HEK293 (cell line): ENCODE results near the gene GMPR2.

Experiments
- CTCF ChIA-PET: fragments of 350-600 bp; formaldehyde crosslinking; extraction: SDS; loops from one replicate; lab custom pipeline; 2021; ENCODE audit warnings: antibody characterized with exemption; lab: Yijun Ruan, JAX
- POLR2A ChIA-PET: fragments of 300-600 bp; formaldehyde crosslinking; extraction: SDS; loops from one replicate; lab custom pipeline; 2020; ENCODE audit warnings: antibody characterized with exemption, inconsistent platforms; lab: Yijun Ruan, JAX
- H3K27ac ChIP-seq: fragments of 200-500 bp; sonication (Bioruptor generic); 2 replicates; pipeline ENCODE4 v1.5.1; 2014; ENCODE audit warnings: low read depth, low read length, control low read depth, inconsistent platforms; ENCODE audit errors: extremely low read depth
- H3K36me3 ChIP-seq, 2 experiments: fragments of 200-500 bp in 1 of 2; sonication (Bioruptor generic) in 1 of 2; 1 replicate in 1 of 2; 2 replicates in 1 of 2; pipeline ENCODE4 v1.5.1; 2014 to 2017; ENCODE audit warnings: inconsistent platforms in 2 of 2, low read length in 2 of 2; ENCODE audit not compliant: control insufficient read depth in 2 of 2, insufficient read depth in 1 of 2
- H3K4me1 ChIP-seq: fragments of 200-500 bp; sonication (Bioruptor generic); 2 replicates; pipeline ENCODE4 v1.5.1; 2014; ENCODE audit warnings: mild to moderate bottlenecking, low read length, inconsistent platforms; ENCODE audit not compliant: control insufficient read depth, insufficient read depth
- H3K4me3 ChIP-seq: 2 replicates; pipeline ENCODE4 v1.5.1; 2011; ENCODE audit warnings: low read depth, mild to moderate bottlenecking, control low read depth, low read length, moderate library complexity
- H3K9me3 ChIP-seq: fragments of 200-500 bp; sonication (Bioruptor generic); 2 replicates; pipeline ENCODE4 v1.5.1; 2014; ENCODE audit warnings: low read depth, low read length, inconsistent platforms; ENCODE audit not compliant: control insufficient read depth, insufficient read depth
- AEBP2 ChIP-seq: fragments of 450-650 bp; formaldehyde crosslinking; IDR thresholded peaks from 2 replicates; pipeline ENCODE4 v1.5.1; 2016; ENCODE audit warnings: missing biosample characterization, missing genetic modification characterization, borderline replicate concordance
- BCL6B ChIP-seq: fragments of 450-650 bp; formaldehyde crosslinking; IDR thresholded peaks from 2 replicates; pipeline ENCODE4 v1.5.1; 2017; ENCODE audit warnings: missing biosample characterization, missing genetic modification characterization
- ZNF24 ChIP-seq: fragments of 450-650 bp; formaldehyde crosslinking; IDR thresholded peaks from 2 replicates; pipeline ENCODE4 v1.5.1; 2016; ENCODE audit warnings: missing biosample characterization, missing genetic modification characterization
- ZNF335 ChIP-seq: fragments of 450-650 bp; formaldehyde crosslinking; conservative IDR thresholded peaks from 2 replicates; pipeline ENCODE4 v1.5.1; 2016; ENCODE audit warnings: missing biosample characterization, missing genetic modification characterization
- ZNF362 ChIP-seq: fragments of 450-650 bp; formaldehyde crosslinking; IDR thresholded peaks from 2 replicates; pipeline ENCODE4 v1.5.1; 2016; ENCODE audit warnings: missing biosample characterization, missing genetic modification characterization
- ZNF514 ChIP-seq: fragments of 450-650 bp; formaldehyde crosslinking; IDR thresholded peaks from 2 replicates; pipeline ENCODE4 v1.5.1; 2016; ENCODE audit warnings: missing biosample characterization, missing genetic modification characterization
- ZNF664 ChIP-seq: fragments of 450-650 bp; formaldehyde crosslinking; IDR thresholded peaks from 2 replicates; pipeline ENCODE4 v1.5.1; 2016; ENCODE audit warnings: missing biosample characterization, missing genetic modification characterization
- ZNF692 ChIP-seq: fragments of 450-650 bp; formaldehyde crosslinking; IDR thresholded peaks from 2 replicates; pipeline ENCODE4 v1.5.1; 2016; ENCODE audit warnings: missing biosample characterization, missing genetic modification characterization
- ZXDB ChIP-seq: fragments of 450-650 bp; formaldehyde crosslinking; IDR thresholded peaks from 2 replicates; pipeline ENCODE4 v1.5.1; 2016; ENCODE audit warnings: missing biosample characterization, missing genetic modification characterization
- TF ChIP-seq, protein P1 (sequence below): fragments of 450-650 bp; formaldehyde crosslinking; IDR thresholded peaks from 2 replicates; pipeline ENCODE4 v1.5.1; 2016; ENCODE audit warnings: missing biosample characterization, missing genetic modification characterization
- TF ChIP-seq, protein P2 (sequence below): fragments of 450-650 bp; formaldehyde crosslinking; IDR thresholded peaks from 2 replicates; pipeline ENCODE4 v1.5.1; 2016; ENCODE audit warnings: missing biosample characterization, missing genetic modification characterization

Gene GMPR2

DNA sequence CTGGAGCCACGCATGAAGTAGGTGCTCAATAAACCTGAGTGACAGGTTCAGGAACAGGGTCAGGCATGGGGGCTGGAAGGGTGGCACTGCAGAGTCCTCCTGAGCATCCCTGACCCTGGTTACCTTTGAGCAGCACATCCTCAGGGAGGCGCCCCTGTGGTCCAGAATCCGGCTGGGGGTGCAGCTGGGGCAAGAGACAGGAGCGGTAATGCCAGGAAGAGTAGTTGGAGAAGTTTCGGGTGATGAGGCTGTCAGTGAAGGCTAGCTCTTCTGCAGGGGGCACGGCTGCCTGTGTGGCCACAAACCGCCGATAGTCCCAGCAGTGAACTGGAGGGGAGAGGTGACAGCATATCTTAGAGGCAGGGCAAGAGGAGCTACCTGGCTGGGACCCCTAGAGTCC, 36.6 kb downstream of the GMPR2 start:
- Histone ChIP-seq H3K9me3 (no peaks in the 10 kb centered on the region), H3K36me3 (peaks cover 0 to 39% of the 10 kb centered on the region in 2 experiments; a peak in 1 of 3 replicates), H3K4me1 (peaks cover 3% of the 10 kb centered on the region; the same call in 1 of the 2 replicates), H3K4me3 (no peak overlapping the region), H3K27ac (no peak overlapping the region)
- POLR2A ChIA-PET = interaction anchor here (0.8 to 2.9 kb wide), 3 partner anchors 27 to 30 kb away, joined by 3 to 47 read pairs (median 18); partner anchors contain the start of genes DHRS1, NOP9 and TINF2
- no peak for TF ChIP-seq BCL6B
- TF ChIP-seq ZNF692 (tag by site-specific recombination) = no peak
- TF ChIP-seq, protein P1, sequence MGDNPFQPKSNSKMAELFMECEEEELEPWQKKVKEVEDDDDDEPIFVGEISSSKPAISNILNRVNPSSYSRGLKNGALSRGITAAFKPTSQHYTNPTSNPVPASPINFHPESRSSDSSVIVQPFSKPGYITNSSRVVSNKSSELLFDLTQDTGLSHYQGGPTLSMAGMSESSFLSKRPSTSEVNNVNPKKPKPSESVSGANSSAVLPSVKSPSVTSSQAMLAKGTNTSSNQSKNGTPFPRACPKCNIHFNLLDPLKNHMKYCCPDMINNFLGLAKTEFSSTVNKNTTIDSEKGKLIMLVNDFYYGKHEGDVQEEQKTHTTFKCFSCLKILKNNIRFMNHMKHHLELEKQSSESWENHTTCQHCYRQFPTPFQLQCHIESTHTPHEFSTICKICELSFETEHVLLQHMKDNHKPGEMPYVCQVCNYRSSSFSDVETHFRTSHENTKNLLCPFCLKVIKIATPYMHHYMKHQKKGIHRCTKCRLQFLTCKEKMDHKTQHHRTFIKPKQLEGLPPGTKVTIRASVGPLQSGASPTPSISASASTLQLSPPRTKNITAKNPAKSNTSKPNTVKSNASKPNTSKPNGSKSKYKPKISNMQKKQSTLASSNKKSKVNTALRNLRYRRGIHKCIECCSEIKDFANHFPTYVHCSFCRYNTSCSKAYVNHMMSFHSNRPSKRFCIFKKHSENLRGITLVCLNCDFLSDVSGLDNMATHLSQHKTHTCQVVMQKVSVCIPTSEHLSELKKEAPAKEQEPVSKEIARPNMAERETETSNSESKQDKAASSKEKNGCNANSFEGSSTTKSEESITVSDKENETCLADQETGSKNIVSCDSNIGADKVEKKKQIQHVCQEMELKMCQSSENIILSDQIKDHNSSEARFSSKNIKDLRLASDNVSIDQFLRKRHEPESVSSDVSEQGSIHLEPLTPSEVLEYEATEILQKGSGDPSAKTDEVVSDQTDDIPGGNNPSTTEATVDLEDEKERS (tag by site-specific recombination) = no peak
- TF ChIP-seq ZNF664 (tag by site-specific recombination) = peak; percentile 84
- CTCF ChIA-PET = interaction anchor here (2.0 to 3.0 kb wide), 3 partner anchors 26 to 162 kb away, joined by 8 to 17 read pairs (median 15); partner anchors contain the start of genes CIDEB and TINF2

DNA sequence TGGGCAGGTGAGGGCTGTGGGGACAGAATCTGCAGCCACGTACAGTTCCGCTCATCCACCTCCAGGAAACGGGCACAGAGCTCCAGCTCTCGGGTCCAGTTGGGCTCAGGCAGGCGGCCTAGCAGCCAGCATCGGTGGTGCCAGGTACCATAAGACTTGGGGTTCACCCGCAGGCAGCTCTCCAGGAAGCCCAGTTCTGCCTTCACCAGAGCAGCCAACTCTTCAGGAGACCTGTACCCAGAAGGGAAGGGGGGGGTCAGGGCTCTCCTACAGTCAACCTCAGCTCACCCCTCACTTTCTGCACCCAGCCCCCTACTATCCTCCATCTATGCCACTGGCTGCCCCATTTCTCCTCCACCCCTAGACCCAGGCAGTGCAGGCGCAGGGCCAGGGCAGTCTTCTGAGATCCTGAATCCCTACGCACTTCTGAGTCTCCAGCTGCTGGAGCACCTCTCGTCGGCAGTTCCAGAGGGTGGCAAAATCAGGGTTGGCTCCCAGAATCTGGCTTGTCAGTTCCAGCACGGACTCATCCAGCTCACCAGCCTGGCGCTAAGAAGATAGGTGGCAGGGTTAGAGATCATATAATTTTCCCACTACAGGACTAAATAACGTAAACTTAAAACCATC, 37.3 kb downstream of the GMPR2 start:
- peaks cover 0 to 39% of the 10 kb centered on the region in 2 experiments; a peak in 1 of 3 replicates for H3K36me3 ChIP-seq
- CTCF ChIA-PET = interaction anchor here (1.0 to 3.0 kb wide), 8 partner anchors 11 to 161 kb away, joined by 3 to 17 read pairs (median 5); partner anchors contain the start of genes CIDEB, MDP1 and TINF2
- no peak for TF ChIP-seq ZNF335
- TF ChIP-seq, protein P2, sequence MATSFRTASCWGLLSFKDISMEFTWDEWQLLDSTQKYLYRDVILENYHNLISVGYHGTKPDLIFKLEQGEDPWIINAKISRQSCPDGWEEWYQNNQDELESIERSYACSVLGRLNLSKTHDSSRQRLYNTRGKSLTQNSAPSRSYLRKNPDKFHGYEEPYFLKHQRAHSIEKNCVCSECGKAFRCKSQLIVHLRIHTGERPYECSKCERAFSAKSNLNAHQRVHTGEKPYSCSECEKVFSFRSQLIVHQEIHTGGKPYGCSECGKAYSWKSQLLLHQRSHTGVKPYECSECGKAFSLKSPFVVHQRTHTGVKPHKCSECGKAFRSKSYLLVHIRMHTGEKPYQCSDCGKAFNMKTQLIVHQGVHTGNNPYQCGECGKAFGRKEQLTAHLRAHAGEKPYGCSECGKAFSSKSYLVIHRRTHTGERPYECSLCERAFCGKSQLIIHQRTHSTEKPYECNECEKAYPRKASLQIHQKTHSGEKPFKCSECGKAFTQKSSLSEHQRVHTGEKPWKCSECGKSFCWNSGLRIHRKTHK (tag by site-specific recombination) = no peak
- TF ChIP-seq ZNF24 (tag by site-specific recombination) = no peak
- no peak for TF ChIP-seq AEBP2 (tag by site-specific recombination)
- no peak for TF ChIP-seq ZNF514 (tag by site-specific recombination)
- TF ChIP-seq ZXDB (tag by site-specific recombination) = no peak
- TF ChIP-seq ZNF362 (tag by site-specific recombination) = no peak
- no peaks in the 10 kb centered on the region for H3K9me3 ChIP-seq
- POLR2A ChIA-PET = interaction anchor here (0.8 to 2.9 kb wide), 8 partner anchors 8 to 156 kb away, joined by 3 to 47 read pairs (median 12); partner anchors contain the start of genes DCAF11, DHRS1, IPO4 and MDP1
- no peak overlapping the region for H3K27ac ChIP-seq
- H3K4me1 ChIP-seq = peaks cover 3% of the 10 kb centered on the region; the same call in 1 of the 2 replicates
- no peak overlapping the region for H3K4me3 ChIP-seq
